HCT116 (cell line): Measurements from ENCODE around the gene ZNF619.

Experiments
- CTCF ChIP-seq, 3 experiments: fragments of 200-600 bp in 1 of 3; sonication (generic) in 1 of 3; IDR thresholded peaks in 2 of 3; conservative IDR thresholded peaks in 1 of 3; 2 replicates each; pipeline ENCODE4 v1.5.1; 2012 to 2017; ENCODE audit warnings: low read depth in 2 of 3, low read length in 2 of 3, antibody characterized with exemption in 1 of 3, borderline replicate concordance in 1 of 3, control low read depth in 1 of 3, mild to moderate bottlenecking in 1 of 3, mixed read lengths in 1 of 3, mixed run types in 1 of 3, moderate library complexity in 1 of 3; ENCODE audit not compliant: insufficient read depth in 1 of 3
- EZH2 ChIP-seq: fragments of 200-600 bp; sonication (generic); IDR thresholded peaks from 2 replicates; pipeline ENCODE4 v1.6.1; 2017; ENCODE audit warnings: antibody characterized with exemption, mixed run types
- FOSL1 ChIP-seq: IDR thresholded peaks from 2 replicates; pipeline ENCODE4 v1.6.1; 2012; ENCODE audit warnings: low read depth
- MAX ChIP-seq: IDR thresholded peaks from 2 replicates; pipeline ENCODE4 v1.6.1; 2012
- POLR2A ChIP-seq: IDR thresholded peaks from 2 replicates; pipeline ENCODE4 v1.7.0; 2011; ENCODE audit warnings: borderline replicate concordance; ENCODE audit not compliant: insufficient read depth, insufficient read length; ENCODE audit errors: extremely low read depth
- ZNF274 ChIP-seq: fragments of 200-500 bp; sonication (Bioruptor generic); IDR thresholded peaks from 2 replicates; pipeline ENCODE4 v1.6.1; 2014; ENCODE audit warnings: mild to moderate bottlenecking, low read depth, low read length, inconsistent platforms

- TF ChIP-seq CTCF (IDR thresholded peaks at IDR 0.05 in 2 of 3, conservative IDR thresholded peaks at IDR 0.05 in 1 of 3; ENCODE audit: borderline replicate concordance in 1 of 3, insufficient read depth in 1 of 3, low read depth in 2 of 3, low read length in 2 of 3) (no peak), EZH2 (no peak), FOSL1 (no peak), MAX (no peak), ZNF274 (no peak), POLR2A (no peak)
These were observed 47.3 kb downstream of the ZNF619 start for GRCh38 chr3:40524222-40524567.
